Inflammatory macrophage treated with lipopolysaccharide for 4 hours (primary cell): Measurements from ENCODE around the gene ARRDC5.
A peak's percentile ranks its signal among the peaks of the same experiment; 100 is the strongest.
"Not testable (repeated sequence)": the region's sequence is repeated elsewhere in the genome, so short reads cannot be mapped to it uniquely, and the experiment has no call there.

Source experiments
- DNase-seq: peaks from one replicate; pipeline ENCODE4 v3.0.0-alpha.2; 2020

Gene ARRDC5

DNA sequence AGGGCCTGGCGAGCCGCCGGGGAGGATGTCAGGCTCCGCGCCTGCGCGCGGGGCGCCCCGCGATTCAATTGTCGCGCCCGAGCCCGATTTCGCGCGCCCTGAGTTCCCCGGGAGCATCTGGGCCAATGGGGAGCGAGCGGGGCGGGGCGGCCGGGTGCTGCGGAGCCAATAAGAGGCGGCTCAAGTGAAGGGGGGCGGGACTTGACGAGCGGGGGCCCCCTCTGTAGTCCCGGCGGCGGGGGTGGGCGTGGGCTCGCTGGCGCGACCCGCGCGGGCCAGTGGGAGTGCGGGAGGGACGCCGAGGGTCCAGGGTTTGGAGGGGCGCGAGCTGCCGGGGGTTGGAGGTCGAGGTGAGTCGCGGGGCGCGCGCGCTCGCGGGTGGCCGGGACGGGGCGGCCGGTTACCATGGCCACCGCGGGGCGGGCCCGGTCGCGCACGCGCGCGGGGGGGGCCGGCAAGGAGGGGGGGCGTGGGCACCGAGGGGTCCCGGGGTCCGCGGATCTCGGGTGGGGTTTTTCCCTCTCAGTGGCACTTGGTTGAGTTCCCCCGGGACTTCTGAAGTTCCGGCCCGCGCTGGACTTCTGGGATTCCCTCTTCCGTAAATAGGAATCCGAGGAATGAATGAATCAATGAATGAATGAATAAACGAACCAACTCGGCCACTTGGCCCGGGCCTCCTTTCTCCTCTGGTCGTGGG lies 7.3 kb upstream of the ARRDC5 start:
- DNase-seq, result peak; percentile 91

DNA sequence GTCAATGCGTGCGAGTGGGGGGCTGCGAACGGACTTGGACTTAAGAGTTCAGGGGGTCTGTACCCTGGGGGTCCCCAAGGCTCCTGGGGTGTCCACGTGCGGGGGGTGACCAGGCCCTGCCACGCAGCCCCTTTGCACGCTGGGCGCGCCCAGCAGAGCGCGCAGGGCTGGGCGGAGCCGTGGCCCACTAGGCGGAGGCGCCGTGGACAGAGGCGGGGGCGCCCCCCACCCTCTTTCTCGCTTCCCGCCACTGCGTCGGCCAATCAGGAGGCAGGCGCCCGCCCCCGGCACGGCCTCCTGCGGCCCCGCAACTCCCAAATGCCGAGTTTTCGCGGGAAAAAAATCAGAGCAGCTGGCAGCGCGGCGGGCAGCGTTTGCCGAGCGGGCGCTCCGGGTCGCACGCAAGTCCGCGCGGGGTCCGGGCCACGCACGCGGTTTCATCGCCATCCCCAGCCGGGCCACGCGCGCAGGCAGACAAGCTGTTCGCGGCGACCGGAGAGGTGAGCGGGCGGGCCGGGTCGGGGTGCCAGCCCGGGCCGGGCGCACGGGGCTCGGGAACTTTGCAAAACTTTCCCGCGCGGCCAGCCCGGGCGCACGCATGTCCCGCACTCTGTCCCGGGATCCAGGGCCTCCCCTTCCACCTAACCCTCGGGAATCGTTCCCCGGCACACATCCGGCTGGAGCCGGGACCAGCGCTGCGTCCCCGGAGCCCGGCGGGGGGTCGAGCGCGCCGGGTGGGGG lies 6.6 kb upstream of the ARRDC5 start, which contains the start of gene UHRF1:
Gene UHRF1, plus strand, starts transcription at position 346 of the 741 bp plus-strand sequence. CDS start 1,385 bp downstream, outside the sequence.
- no peak for DNase-seq

DNA sequence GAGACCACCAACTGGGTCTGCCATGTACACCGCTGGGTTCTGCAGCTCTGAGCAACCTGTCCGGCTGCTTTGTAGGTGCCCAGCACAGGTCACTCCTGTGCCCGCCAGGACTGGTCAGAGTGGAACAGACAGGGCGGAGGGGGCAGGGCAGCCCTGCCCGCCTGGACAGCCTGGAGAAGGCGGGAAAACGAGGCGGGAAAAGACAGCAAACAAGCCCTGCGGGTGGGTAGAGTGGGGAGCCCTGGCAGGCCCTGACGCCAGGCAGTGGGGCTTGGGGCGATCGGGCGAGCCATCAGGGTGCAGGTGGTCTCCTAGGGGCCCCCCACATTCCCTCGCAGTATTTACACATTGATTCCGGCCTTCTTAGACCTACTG lies 6.1 kb upstream of the ARRDC5 start:
- no peak for DNase-seq

DNA sequence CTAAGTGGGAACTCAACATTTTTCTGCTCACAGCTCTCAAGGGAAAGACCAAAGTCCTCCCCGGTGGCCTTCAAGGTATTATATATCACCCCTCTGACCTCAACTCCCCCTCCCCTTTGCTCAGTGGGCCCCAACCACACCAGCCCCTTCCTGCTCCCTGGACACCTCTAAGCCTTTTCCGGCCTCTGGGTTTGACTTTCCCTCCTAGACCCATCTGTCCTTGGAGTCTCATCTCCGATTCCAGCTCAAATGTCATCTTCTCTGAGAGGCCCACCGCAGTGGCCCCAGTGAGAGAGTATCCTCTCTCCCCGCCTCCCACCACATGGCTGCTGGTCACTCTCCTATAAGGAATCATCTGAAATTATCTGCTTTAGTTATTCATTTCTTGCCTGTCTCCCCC lies 5.7 kb upstream of the ARRDC5 start:
- no peak for DNase-seq

DNA sequence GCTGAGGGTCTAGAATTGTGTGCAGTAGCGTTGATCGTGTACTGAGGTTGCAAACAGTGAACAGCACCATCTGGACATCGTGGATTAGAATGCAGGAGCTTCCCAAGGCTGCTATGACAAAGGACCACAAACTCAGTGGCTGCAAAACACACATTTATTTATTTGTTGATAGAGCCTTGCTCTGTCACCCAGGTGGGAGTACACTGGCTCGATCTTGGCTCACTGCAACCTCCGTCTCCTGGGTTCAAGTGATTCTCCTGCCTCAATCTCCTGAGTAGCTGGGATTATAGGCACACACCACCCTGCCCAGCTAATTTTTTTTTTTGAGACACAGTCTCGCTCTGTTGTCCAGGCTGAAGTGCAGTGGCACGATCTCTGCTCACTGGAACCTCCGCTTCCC lies 4.3 kb upstream of the ARRDC5 start:
- DNase-seq, result no peak

DNA sequence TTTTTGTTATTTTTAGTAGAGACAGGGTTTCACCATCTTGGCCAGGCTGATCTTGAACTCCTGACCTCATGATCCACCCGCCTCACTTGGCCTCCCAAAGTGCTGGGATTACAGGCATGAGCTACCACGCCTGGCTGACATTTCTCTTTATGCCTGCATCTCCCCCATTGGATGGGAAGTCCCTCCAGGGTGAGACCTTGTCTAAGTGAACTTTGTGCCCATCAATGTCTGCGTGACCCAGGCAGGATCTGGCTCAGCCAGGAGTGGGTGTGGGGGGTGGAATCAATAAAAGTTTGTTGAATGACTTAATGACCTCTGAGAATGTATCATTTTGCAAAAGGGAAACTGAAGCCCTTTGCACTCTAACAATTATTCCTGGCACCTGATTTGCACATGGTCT lies 1.8 kb upstream of the ARRDC5 start:
- DNase-seq, result no peak

DNA sequence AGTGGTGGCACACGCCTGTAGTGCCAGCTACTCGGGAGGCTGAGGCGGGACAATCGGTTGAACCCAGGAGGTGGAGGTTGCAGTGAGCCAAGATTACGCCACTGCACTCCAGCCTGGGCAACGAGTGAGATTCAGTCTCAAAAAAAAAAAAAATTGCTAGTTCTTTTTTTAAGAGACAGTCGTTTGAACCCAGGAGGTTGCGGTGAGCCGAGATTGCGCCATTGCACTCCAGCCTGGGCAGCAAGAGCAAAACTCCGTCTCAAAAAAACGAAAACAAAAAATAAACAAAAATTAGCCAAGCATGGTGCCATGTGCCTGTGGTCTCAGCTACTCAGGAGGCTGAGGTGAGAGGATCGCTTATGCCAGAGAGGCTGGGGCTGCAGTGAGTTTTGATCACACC lies 1.8 kb downstream of the ARRDC5 start:
- peak; percentile 38 for DNase-seq

DNA sequence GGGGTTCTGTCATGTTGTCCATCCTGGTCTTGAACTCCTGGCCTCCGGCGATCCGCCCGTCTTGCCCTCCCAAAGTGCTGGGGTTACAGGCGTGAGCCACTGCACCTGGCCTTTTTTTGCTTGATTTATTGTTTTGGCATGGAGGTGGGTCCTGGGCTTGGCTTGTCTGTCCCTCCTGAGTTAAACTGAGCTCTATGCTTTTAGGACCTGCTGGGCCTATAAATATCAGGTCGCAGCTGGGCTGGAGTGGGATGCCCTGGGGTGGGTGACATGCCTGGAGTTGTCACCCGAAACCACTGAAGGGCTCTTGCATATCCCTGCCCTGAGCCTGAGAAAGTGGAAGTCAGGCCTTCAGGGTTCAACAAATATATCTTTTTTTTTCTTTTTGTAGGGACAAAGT lies 5.5 kb downstream of the ARRDC5 start:
- DNase-seq, result no peak

DNA sequence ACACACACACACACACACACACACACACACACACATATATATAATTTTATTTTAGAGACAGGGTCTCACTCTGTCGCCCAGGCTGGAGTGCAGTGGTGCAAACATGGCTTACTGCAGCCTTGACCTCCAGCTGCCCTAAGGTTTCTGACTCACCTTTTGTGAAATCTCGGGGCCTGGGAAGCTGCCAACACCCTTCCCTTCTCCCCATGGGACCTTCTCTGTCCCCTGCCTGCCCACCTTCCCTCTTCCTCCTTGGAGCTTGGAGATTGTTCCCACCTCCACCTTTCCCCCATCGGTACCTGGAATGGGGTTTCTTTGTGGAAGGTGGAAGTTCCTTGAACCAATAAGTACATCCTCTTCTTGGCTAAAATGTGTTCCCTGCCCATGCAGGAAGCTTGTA lies 6.3 kb downstream of the ARRDC5 start:
- peak; percentile 38 for DNase-seq

DNA sequence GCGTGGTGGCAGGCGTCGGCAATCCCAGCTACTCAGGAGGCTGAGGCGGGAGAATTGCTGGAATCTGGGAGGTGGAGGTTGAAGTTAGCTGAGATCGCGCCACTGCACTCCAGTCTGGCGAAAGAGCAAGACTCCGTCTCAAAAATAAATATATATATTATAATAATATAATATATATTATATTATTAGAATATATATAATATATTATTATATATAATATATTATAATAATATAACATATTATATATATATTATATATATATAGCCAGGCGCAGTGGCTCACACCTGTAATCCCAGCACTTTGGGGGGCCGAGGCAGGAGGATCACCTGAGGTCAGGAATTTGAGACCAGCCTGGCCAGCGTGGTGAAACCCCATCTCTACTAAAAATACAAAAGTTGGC lies 9.7 kb downstream of the ARRDC5 start:
- not testable (repeated sequence) for DNase-seq

DNA sequence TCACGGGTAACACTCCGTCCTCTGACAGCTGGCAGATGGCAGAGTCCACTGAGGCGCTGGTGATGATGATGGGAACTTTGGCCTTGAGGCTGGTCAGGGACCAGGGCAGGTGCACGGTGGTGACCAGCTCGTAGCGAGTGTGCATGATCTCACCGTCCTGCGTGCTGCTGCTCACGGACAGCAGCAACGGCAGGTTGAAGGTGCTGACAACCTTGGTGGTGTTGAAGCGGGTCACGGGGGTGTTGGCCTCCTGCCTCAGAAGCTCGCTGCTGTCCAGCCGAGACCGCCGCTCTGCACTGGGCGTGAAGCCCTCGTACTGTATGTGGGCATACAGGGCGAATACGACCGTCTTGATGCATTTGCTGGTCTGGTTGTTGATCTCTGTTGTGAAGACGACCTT lies 11.6 kb downstream of the ARRDC5 start:
- DNase-seq, result no peak

DNA sequence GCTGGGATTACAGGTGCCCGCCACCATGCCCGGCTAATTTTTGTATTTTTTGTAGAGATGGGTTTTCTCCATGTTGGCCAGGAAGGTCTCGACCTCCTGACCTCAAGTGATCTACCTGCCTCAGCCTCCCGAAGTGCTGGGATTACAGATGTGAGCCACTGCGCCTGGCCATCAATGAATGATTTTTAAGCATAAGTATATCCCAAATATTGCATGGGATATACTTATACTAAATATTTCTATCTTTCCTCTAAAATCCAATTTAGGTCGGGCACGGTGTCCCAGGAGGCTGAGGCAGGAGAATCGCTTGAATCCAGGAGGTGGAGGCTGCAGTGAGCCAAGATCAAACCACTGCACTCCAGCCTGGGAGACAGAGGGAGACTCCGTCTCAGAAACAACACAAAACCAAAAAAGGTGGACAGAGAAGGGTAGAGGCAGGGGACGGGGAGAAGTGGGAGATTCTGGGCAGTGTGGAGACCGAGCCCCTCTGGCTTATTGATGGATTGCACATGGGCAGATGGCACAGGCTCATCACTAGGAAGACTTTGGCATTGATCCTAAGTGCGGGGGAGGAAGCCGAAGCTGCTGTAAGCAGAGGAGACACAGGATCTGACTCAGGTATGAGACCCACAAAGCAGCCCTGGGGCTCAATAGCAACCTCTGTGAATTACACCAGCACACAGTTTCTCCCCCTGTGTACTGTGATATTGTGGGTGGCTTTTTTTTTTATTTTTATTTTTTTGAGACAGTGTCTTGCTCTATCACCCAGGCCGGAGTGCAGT lies 13.5 kb downstream of the ARRDC5 start:
- DNase-seq, result no peak

DNA sequence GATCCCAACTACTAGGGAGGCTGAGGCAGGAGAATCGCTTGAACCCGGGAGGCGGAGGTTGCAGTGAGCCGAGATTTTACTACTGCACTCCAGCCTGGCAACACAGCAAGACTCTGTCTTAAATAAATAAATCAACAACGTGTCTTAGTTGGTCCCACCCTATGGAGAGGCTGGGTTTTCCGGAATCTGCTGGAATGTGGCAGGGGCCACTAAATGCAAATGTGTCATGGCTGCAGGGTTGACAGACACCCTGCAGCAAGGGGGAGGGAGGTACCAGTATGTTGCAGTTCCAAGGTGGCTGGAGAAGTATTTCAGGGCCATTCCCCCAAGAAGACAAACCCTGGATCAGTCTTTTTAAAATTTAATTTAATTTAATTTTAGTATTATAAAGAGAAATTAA lies 14.9 kb downstream of the ARRDC5 start:
- not testable (repeated sequence) for DNase-seq

DNA sequence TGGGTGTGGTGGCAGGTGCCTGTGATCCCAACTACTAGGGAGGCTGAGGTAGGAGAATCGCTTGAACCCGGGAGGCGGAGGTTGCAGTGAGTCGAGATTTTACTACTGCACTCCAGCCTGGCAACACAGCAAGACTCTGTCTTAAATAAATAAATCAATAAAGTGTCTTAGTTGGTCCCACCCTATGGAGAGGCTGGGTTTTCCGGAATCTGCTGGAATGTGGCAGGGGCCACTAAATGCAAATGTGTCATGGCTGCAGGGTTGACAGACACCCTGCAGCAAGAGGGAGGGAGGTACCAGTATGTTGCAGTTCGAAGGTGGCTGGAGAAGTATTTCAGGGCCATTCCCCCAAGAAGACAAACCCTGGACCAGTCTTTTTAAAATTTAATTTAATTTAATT lies 17.7 kb downstream of the ARRDC5 start:
- DNase-seq, result not testable (repeated sequence)

DNA sequence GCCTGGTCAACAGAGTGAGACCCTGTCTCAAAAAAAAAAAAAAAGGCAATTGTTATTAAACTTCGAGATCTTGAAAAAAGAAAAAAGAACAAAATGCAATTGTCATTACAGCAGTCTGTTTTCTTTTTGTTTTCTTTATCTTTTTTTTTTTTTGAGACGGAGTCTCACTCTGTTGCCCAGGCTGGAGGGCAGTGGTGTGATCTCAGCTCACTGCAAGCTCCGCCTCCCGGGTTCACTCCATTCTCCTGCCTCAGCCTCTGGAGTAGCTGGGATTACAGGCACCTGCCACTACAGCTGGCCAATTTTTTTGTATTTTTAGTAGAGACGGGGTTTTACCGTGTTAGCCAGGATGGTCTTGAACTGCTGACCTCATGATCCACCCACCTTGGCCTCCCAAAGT lies 19.8 kb downstream of the ARRDC5 start:
- DNase-seq, result not testable (repeated sequence)

DNA sequence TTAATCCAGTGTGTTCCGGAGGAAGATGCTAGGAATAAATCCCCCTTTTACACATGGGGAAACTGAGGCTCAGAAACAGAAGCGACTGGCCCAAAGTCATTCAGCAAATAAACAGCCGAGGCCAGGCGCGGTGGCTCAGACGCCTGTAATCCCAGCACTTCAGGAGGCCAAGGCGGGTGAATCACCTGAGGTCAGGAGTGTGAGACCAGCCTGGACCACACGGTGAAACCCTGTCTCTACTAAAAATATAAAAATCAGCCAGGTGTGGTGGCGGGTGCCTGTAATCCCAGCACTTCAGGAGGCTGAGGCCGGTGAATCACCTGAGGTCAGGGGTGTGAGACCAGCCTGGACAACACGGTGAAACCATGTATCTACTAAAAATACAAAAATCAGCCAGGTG lies 23.7 kb downstream of the ARRDC5 start:
- DNase-seq, result no peak

DNA sequence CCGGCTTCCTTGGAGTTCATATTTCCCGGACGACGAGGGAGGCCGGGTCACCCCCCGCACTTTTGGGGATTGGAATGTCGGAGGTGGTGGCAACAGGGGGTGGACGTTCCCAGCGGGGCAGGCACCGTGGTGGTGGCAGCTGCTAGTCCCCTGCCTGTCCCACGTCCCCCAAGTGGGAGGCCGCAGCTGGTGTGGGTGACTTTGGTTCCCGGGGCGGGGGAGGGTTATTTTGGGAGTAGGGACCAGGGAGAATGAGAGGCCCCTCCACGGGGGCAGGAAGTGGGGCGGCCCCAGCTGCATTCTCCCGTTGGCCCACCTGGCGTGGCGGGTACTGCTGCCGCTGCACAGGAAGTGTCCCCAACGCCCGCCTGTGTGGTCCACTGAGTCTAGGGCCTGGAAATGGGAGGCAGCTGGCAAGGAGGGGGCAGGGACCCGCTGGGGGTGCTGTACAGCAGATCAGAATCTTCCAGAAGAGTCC lies 24.2 kb downstream of the ARRDC5 start:
- no peak for DNase-seq

DNA sequence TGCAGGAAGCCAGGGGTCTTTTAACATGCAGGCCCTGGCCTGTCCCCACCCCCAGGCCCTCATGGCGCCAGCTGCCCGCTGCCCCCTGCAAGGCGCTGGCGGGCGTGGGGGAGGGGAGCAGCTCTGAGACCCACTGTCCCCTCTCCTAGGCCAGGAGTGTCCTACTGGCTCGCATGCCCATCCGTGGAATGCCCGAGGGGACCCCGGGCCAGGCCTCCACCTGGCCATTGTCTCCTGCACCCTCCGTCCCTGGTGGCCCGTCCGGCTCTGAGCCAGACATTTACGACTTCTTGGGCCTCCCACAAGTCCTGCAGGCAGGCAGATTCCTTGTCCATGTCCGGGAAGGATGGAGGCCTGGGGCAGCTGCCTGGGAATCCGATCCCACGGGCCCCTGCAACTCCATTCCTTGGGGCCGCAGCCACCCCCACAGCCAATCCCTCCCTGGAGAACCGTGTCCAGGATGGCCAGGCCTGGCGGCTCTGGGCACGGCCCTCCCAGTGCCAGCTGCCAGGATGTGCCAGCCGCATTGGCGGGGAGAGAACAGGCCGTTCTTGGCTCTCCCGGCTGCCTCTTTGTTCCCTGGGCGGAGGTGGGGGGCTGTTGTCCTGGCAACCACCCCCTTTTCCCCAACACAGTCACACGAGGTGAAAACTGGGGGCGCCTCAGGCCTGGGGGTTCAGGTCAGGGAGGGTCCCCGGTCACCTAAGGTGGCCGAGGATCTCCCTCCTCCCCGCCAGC lies 24.8 kb downstream of the ARRDC5 start:
- no peak for DNase-seq

DNA sequence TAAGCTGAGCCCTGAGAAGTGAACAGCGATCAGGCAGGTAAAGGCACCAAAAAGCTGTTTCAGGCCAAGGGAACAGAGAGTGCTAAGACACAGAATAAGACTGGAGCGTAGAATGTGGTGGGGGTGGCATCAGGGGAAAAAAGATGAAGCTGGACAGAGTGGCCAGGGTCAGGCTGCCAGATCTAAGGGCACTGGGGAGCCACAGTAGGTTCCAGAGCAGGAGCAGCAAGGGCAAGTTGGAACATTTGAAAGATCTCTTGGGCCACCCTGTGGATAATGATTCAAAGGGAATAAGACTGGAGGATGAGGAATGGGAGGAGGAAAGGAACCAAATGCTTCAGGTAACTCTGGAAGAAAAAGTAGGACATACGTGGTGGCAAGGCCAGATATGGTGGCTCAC lies 28.8 kb downstream of the ARRDC5 start:
- DNase-seq, result no peak

DNA sequence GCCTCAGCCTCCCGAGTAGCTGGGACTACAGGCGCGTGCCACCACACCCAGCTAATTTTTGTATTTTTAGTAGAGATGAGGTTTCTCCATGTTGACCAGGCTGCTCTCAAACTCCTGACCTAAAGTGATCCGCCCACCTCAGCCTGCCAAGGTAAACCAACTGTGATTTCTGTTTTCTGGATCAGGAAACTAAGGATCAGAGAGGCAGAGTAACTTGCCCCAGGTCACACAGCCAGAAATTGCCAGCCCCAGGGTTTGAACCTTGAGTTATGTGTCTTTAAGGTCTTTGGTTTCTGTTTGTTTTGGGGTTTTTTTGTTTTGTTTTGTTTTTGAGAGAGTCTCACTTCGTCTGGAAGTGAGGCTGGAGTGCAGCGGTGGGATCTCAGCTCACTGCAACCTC lies 31.0 kb downstream of the ARRDC5 start:
- no peak for DNase-seq

DNA sequence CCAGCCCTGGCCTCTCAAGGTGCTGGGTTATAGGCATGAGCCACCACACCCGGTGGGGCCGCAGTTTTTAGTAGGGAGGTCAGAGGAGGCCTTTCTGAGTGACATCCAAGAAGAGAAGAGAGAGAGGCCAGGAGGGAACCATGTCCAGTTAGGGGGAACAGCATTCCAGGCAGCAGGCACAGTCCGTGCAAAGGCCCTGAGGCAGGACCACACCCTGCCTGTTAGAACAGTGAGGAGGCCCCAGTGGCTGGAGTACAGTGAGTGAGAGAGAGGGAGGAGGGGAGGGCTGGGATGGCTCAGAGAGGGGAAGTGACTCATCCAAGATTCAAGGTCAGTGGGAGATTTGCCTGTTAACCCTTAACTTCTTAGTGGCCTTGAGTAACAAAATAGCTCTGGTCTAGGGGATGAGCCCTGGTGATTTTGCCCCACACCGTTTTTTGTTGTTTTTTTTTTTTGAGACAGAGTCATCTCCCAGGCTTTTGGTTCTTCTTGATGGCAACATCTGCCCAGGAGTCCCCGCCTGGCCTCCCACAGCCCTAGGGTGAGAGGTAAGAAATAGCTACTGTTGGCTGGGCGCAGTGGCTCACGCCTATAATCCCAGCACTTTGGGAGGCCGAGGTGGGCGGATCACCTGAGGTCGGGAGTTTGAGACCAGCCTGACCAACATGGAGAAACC lies 32.5 kb downstream of the ARRDC5 start:
- DNase-seq, result peak; percentile 93

DNA sequence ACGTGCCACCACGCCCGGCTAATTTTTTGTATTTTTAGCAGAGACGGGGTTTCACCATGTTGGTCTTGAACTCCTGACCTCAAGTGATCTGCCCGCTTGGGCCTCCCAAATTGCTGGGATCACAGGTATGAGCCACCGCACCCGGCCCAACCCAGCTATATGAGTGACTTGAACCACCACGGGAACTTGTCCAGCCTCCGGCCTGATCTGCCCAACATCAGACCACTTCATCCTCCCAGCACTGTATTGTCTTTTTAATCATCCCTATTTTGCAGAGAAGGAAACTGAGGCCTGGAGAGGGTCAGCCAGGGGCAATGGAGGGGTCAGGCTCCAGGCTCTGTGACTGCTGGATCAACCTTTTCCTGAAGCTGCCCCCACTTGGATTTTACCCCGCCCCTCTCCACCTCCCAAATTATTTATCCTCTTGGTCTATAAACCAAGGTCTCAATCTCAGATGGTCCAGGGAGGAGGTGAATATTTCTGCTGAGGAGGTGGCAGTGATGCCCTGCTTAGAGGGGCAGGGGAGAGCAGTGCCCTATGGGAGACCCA lies 34.3 kb downstream of the ARRDC5 start:
- DNase-seq, result no peak
